OCI-LY7 (cell line): ENCODE results near the gene INPP4A.

Source experiments
- EZH2phosphoT487 ChIP-seq: fragments of 200-600 bp; sonication (generic); IDR thresholded peaks from 2 replicates; pipeline ENCODE4 v1.6.1; 2018; ENCODE audit warnings: low read depth, borderline replicate concordance, mild to moderate bottlenecking, mixed run types, antibody characterized with exemption, low read length, moderate library complexity, mixed read lengths
- TF ChIP-seq, protein P1 (sequence below): fragments of 200-600 bp; sonication (generic); conservative IDR thresholded peaks from 2 replicates; pipeline ENCODE4 v1.5.1; 2014; ENCODE audit warnings: mild to moderate bottlenecking, antibody characterized with exemption, low read length, moderate library complexity, mixed read lengths

DNA sequence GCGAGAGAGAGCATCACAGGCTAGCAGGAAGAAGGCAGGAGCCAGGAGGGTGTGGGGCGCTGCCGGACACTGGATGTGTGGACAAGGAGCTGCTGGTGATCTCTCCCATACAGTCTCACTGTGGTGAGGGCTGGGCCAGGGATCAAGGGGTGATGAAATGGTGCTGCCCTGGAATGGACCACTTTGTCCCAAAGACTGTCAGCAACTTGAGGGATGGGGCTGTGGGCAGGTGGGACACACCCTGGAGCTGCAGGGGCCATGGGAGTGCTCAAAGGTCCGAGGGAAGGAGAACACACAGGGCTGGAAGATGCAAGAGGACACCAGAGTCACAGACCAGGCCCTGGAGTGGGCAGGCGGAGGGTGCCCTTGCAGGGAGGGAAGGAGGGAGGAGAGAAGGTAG lies 125.7 kb downstream of the INPP4A start:
- TF ChIP-seq, protein P1, sequence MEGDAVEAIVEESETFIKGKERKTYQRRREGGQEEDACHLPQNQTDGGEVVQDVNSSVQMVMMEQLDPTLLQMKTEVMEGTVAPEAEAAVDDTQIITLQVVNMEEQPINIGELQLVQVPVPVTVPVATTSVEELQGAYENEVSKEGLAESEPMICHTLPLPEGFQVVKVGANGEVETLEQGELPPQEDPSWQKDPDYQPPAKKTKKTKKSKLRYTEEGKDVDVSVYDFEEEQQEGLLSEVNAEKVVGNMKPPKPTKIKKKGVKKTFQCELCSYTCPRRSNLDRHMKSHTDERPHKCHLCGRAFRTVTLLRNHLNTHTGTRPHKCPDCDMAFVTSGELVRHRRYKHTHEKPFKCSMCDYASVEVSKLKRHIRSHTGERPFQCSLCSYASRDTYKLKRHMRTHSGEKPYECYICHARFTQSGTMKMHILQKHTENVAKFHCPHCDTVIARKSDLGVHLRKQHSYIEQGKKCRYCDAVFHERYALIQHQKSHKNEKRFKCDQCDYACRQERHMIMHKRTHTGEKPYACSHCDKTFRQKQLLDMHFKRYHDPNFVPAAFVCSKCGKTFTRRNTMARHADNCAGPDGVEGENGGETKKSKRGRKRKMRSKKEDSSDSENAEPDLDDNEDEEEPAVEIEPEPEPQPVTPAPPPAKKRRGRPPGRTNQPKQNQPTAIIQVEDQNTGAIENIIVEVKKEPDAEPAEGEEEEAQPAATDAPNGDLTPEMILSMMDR = no peak
- TF ChIP-seq EZH2phosphoT487 = no peak
